Measurements from ENCODE around the gene PROCA1.

Gene PROCA1

GRCh38 chr17:28711723-28712031 lies at the start of gene PROCA1:
Gene PROCA1, minus strand, starts transcription at chr17:28711888. Its CDS starts 228 bp downstream, at chr17:28711660.
- FAIRE-seq = no peak

GRCh38 chr17:28760601-28761562 lies 49.2 kb upstream of the PROCA1 start:
- FAIRE-seq = no peak

- FAIRE-seq = no peak
Measured at GRCh38 chr17:28759256-28759865, 47.7 kb upstream of the PROCA1 start.

GRCh38 chr17:28758411-28759121 lies 46.9 kb upstream of the PROCA1 start:
- no peak for FAIRE-seq

- no peak for FAIRE-seq
Measured at GRCh38 chr17:28756049-28756804, 44.5 kb upstream of the PROCA1 start.

GRCh38 chr17:28755486-28755885 lies 43.8 kb upstream of the PROCA1 start:
- no peak for FAIRE-seq

- FAIRE-seq = no peak
Measured at GRCh38 chr17:28751600-28752366, 40.1 kb upstream of the PROCA1 start.

GRCh38 chr17:28750178-28751047 lies 38.7 kb upstream of the PROCA1 start:
- peak; percentile 95 for FAIRE-seq

- FAIRE-seq = no peak
Measured at GRCh38 chr17:28749516-28750177, 38.0 kb upstream of the PROCA1 start.

- no peak for FAIRE-seq
Measured at GRCh38 chr17:28748852-28749515, 37.3 kb upstream of the PROCA1 start.

- no peak for FAIRE-seq
Measured at GRCh38 chr17:28747801-28748750, 36.4 kb upstream of the PROCA1 start.

GRCh38 chr17:28747051-28747691 lies 35.5 kb upstream of the PROCA1 start:
- no peak for FAIRE-seq

GRCh38 chr17:28746611-28747050 lies 34.9 kb upstream of the PROCA1 start:
- FAIRE-seq = no peak

- no peak for FAIRE-seq
Measured at GRCh38 chr17:28745786-28746411, 34.2 kb upstream of the PROCA1 start.

GRCh38 chr17:28744972-28745785 lies 33.5 kb upstream of the PROCA1 start:
- no peak for FAIRE-seq

- FAIRE-seq = no peak
Measured at GRCh38 chr17:28744104-28744971, 32.6 kb upstream of the PROCA1 start.
